Osteoblast (primary cell): ENCODE results near the gene MOBP. TPM values are rescaled to one million over a fixed set of nuclear protein-coding genes. Genes with fewer than 3 reads are reported as not detected.
A peak's percentile ranks its signal among the peaks of the same experiment; 100 is the strongest.

ENCODE experiments used
- DNase-seq: peaks from one replicate; pipeline ENCODE4 v3.0.0; 2011; ENCODE audit warnings: low spot score, mixed read lengths; ENCODE audit not compliant: insufficient read length; ENCODE audit errors: missing footprints
- H2AFZ ChIP-seq: 2 replicates; pipeline ENCODE4 v1.6.0; 2011; ENCODE audit warnings: mild to moderate bottlenecking, low read length
- H3K27ac ChIP-seq: 2 replicates; pipeline ENCODE4 v1.5.1; 2011; ENCODE audit warnings: mild to moderate bottlenecking, low read depth, low read length, moderate library complexity
- H3K27me3 ChIP-seq: 2 replicates; pipeline ENCODE4 v1.6.0; 2012; ENCODE audit warnings: mild to moderate bottlenecking, control low read depth, inconsistent platforms, low read length, moderate library complexity; ENCODE audit not compliant: insufficient read depth
- H3K36me3 ChIP-seq: 2 replicates; pipeline ENCODE4 v1.5.1; 2011; ENCODE audit warnings: mild to moderate bottlenecking, low read length, control low read depth, moderate library complexity; ENCODE audit not compliant: insufficient read depth
- H3K4me1 ChIP-seq: 2 replicates; pipeline ENCODE4 v1.5.1; 2011; ENCODE audit warnings: mild to moderate bottlenecking, low read length, control low read depth, moderate library complexity; ENCODE audit not compliant: insufficient read depth
- H3K4me2 ChIP-seq: 2 replicates; pipeline ENCODE4 v1.6.0; 2011; ENCODE audit warnings: mild to moderate bottlenecking, low read length; ENCODE audit not compliant: insufficient read depth
- H3K4me3 ChIP-seq: fragments of 200-600 bp; sonication (generic); 3 replicates; pipeline ENCODE4 v1.5.1; 2012; ENCODE audit warnings: mild to moderate bottlenecking, low read length, inconsistent platforms; ENCODE audit not compliant: insufficient read depth
- H3K79me2 ChIP-seq: 2 replicates; pipeline ENCODE4 v1.6.0; 2012; ENCODE audit warnings: mild to moderate bottlenecking, low read length, control low read depth, inconsistent platforms; ENCODE audit not compliant: insufficient read depth
- H3K9me3 ChIP-seq: 2 replicates; pipeline ENCODE4 v1.5.1; 2011; ENCODE audit warnings: low read depth, low read length, control low read depth
- H4K20me1 ChIP-seq: 2 replicates; pipeline ENCODE4 v1.6.0; 2012; ENCODE audit warnings: mild to moderate bottlenecking, low read length, control low read depth; ENCODE audit not compliant: insufficient read depth
- total RNA-seq: library from RNA; depleted of rRNA; stranded (reverse); fragments of >200 nt; gene quantifications from 2 replicates; pipeline ENCODE4 v1.2.3, GENCODE V29; 2012
- TF ChIP-seq, protein P1 (sequence below): IDR thresholded peaks from 2 replicates; pipeline ENCODE4 v1.5.1; 2011; ENCODE audit warnings: mild to moderate bottlenecking, low read depth, low read length, moderate library complexity; ENCODE audit errors: extremely low read depth

The MOBP gene
- total RNA-seq, 1 donor, result not detected

DNA sequence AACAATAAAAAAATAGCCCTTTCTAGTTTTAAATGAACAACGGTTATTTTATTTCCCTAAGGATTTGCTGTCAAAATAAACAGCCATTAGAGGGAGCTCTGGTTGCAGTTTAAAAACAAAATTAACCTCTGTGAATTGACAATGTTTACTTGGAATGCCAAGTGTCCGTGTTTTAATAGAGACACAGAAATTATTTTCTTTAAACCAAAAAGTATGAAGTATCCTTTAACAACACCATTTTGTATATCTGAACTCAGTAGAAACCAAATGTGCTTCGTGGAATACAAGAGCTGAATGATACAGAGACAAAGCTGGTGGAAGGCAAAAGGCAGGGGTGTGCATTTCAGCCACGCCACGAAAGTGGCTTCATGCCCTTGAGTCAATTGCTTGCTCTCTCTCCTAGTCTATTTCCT is 74.4 kb downstream of the MOBP start:
- peak overlapping the region; percentile 66 for H3K4me2 ChIP-seq
- H3K79me2 ChIP-seq, result no peaks in the 10 kb centered on the region
- DNase-seq, result no peak
- TF ChIP-seq, protein P1, sequence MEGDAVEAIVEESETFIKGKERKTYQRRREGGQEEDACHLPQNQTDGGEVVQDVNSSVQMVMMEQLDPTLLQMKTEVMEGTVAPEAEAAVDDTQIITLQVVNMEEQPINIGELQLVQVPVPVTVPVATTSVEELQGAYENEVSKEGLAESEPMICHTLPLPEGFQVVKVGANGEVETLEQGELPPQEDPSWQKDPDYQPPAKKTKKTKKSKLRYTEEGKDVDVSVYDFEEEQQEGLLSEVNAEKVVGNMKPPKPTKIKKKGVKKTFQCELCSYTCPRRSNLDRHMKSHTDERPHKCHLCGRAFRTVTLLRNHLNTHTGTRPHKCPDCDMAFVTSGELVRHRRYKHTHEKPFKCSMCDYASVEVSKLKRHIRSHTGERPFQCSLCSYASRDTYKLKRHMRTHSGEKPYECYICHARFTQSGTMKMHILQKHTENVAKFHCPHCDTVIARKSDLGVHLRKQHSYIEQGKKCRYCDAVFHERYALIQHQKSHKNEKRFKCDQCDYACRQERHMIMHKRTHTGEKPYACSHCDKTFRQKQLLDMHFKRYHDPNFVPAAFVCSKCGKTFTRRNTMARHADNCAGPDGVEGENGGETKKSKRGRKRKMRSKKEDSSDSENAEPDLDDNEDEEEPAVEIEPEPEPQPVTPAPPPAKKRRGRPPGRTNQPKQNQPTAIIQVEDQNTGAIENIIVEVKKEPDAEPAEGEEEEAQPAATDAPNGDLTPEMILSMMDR, result peak; percentile 50
- H3K4me1 ChIP-seq, result no peaks in the 10 kb centered on the region
- peak overlapping the region; percentile 37 for H3K4me3 ChIP-seq
- peak overlapping the region; percentile 60 for H2AFZ ChIP-seq
- no peaks in the 10 kb centered on the region for H3K36me3 ChIP-seq
- H3K27me3 ChIP-seq, result no peaks in the 10 kb centered on the region
- no peaks in the 10 kb centered on the region for H4K20me1 ChIP-seq
- no peaks in the 10 kb centered on the region for H3K9me3 ChIP-seq
- no peak overlapping the region for H3K27ac ChIP-seq

DNA sequence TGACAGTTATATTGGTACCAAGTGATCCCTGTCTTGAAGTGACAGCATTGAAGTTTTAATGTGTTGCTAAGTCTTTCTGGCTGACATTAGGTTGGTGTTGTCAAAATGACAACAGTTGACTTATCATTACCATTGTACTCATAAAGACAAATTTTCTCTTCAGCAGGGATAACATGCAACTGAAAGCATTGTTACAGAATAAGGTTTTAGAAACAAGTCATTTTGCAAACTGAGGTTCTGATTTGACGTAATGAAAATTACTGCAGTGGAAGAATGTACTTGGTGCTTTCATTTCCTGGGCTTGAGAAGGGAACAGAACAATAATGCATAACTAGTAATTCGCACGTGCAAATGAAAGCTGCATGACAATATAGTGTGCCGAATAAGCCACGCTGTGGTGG is 75.1 kb downstream of the MOBP start:
- Histone ChIP-seq H3K4me3 (no peak overlapping the region), H3K79me2 (no peaks in the 10 kb centered on the region), H3K4me2 (no peak overlapping the region), H4K20me1 (no peaks in the 10 kb centered on the region), H3K4me1 (no peaks in the 10 kb centered on the region), H3K27ac (no peak overlapping the region), H2AFZ (no peak overlapping the region), H3K36me3 (no peaks in the 10 kb centered on the region), H3K9me3 (no peaks in the 10 kb centered on the region), H3K27me3 (no peaks in the 10 kb centered on the region)
- TF ChIP-seq, protein P1, result no peak
- no peak for DNase-seq

DNA sequence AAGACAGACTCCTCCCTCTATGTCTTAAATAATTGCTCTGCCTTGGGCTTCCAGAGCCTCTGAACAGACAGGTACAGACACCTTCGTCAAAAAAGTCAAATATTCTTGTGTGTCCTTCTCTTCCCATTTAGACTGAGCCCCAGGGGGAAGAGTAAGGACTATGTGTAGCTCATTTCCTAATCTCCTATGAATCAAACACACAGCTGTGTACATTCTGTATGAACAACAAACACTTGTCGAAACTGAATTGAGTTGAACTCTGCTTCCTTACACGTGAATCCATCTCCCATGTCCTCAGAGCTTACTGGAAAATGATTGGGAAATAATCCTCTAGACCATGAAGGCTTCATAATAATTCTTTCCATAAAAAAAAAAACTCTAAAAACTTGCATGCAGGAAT is 80.8 kb downstream of the MOBP start:
- Histone ChIP-seq H3K27me3 (no peaks in the 10 kb centered on the region), H2AFZ (no peak overlapping the region), H4K20me1 (no peaks in the 10 kb centered on the region), H3K4me1 (no peaks in the 10 kb centered on the region), H3K36me3 (no peaks in the 10 kb centered on the region), H3K79me2 (no peaks in the 10 kb centered on the region), H3K4me2 (no peak overlapping the region), H3K4me3 (no peak overlapping the region), H3K27ac (no peak overlapping the region), H3K9me3 (no peaks in the 10 kb centered on the region)
- TF ChIP-seq, protein P1, result no peak
- no peak for DNase-seq

DNA sequence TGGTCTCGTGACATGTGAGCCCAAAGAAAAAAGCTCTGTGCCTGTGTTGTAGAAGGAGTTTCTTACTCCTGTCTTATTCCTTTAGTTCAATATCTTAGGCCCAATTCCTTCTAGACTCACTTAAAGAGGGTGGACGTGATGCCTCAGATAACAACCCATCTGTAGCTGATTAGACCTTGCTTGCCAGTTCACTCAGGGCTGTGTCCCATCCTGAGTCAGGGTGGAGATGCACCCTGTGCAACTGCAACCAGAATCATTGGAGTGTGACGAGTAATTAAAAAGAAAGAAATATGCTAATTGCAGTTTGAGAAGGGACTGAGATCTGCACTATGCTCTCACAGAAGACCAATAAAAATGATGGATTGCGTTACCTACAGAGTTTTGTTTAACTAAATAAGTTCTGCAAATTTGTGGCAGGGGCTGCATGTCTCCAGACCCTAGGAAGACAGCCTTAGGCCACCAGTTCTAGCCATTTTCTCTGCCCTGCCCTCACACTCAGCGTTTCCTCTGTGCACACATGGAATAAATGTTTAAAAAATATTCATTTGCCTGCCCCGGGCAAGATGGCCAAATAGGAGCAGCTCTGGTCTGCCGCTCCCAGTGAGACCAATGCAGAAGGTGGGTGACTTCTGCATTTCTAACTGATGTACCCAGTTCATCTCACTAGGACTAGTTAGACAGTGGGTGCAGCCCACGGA is 83.0 kb downstream of the MOBP start:
- Histone ChIP-seq H3K9me3 (no peaks in the 10 kb centered on the region), H2AFZ (no peak overlapping the region), H4K20me1 (no peaks in the 10 kb centered on the region), H3K27ac (no peak overlapping the region), H3K27me3 (no peaks in the 10 kb centered on the region), H3K79me2 (no peaks in the 10 kb centered on the region), H3K4me1 (no peaks in the 10 kb centered on the region), H3K4me2 (no peak overlapping the region), H3K36me3 (no peaks in the 10 kb centered on the region), H3K4me3 (no peak overlapping the region)
- DNase-seq, result no peak
- TF ChIP-seq, protein P1, result no peak

Other genes starting within 250 kb of the MOBP start
- gene CX3CR1, start 187.6 kb upstream of the MOBP start, total RNA-seq, result under 0.01 TPM in 2 replicates
- not detected in 2 replicates for gene CCR8, start 138.0 kb upstream of the MOBP start, total RNA-seq
- 28.2 and 29.2 TPM in 2 replicates for gene SLC25A38, start 84.3 kb upstream of the MOBP start, total RNA-seq
- gene RPSA, start 61.0 kb upstream of the MOBP start, total RNA-seq, result 1,028 and 1,154 TPM in 2 replicates